Stomach smooth muscle (tissue), 2 donors: ENCODE data around the gene NUDT11.

Experiments used
- H3K27ac ChIP-seq: one replicate; pipeline ENCODE4 v1.7.0; 2013; ENCODE audit warnings: mild to moderate bottlenecking, low read length, inconsistent platforms
- H3K27me3 ChIP-seq, 2 donors: one replicate each; pipeline ENCODE4 v1.7.0; 2013; ENCODE audit warnings: low read length in 2 of 2; ENCODE audit not compliant: insufficient read depth in 2 of 2, control insufficient read depth in 1 of 2
- H3K36me3 ChIP-seq, 2 donors: one replicate each; pipeline ENCODE4 v1.7.0; 2013; ENCODE audit warnings: low read length in 2 of 2; ENCODE audit not compliant: control insufficient read depth in 2 of 2, insufficient read depth in 2 of 2
- H3K4me1 ChIP-seq: one replicate; pipeline ENCODE4 v1.7.0; 2013; ENCODE audit warnings: low read length; ENCODE audit not compliant: control insufficient read depth, insufficient read depth
- H3K4me3 ChIP-seq, 2 donors: one replicate each; pipeline ENCODE4 v1.7.0; 2013; ENCODE audit warnings: low read length in 2 of 2
- H3K9ac ChIP-seq, 2 donors: one replicate each; pipeline ENCODE4 v1.7.0; 2013; ENCODE audit warnings: low read length in 2 of 2, mild to moderate bottlenecking in 1 of 2
- H3K9me3 ChIP-seq, 2 donors: one replicate each; pipeline ENCODE4 v1.7.0; 2013; ENCODE audit warnings: low read length in 2 of 2; ENCODE audit not compliant: control insufficient read depth in 2 of 2
- donor health status: healthy.
- donor health status: Pancreatic carcinoma.

The NUDT11 gene

DNA sequence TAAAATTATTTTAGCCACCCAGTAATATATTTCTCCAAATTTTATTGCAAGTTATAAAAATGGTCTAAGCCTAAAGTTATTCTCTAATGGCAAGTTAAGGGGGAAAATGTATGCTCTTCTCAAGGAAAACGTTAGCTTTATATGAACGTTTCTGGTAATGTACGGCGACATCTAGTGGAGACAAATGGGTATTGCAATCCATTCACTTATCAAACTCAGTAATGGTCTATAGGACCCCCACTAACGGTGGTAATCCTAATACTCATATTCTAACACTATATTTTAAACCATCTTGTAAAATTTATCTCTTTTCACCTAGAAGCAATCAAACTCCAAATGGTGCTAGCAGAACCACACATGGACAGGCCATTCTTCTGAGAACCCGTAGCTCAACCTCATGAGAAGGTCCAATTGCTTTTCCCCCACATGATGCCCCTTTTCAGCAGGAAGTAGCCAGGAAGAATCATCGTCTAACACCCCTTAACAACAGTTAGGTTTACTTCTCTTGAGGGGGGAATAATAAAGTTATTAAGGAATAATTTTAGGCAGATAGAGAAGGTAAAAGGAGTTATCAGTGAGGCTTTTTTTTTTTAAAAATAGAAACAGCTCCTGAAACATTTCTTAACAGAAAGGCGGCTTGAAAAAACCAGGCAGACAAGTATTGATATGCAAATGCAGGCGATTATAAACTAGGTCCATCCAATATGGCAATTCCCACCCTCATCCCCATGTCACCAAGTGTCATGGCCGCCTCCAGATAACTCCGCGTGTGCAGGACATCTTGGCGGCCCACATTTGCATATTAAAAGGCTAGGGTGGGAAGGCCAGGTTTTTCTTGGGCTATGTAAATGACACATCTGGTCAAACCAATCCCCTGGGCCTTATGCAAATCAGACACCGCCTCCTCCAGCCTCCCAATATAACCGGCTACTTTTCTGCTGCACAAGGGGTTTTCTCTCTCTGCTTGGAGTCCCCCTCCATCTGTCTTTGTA, 35.0 kb downstream of the NUDT11 start:
- Histone ChIP-seq H3K9me3 (no peaks in the 10 kb centered on the region), H3K9ac (no peak overlapping the region), H3K36me3 (no peaks in the 10 kb centered on the region), H3K27ac (no peak overlapping the region), H3K27me3 (peaks cover 0 to 2% of the 10 kb centered on the region in 2 donors), H3K4me3 (no peak overlapping the region), H3K4me1 (no peaks in the 10 kb centered on the region)

DNA sequence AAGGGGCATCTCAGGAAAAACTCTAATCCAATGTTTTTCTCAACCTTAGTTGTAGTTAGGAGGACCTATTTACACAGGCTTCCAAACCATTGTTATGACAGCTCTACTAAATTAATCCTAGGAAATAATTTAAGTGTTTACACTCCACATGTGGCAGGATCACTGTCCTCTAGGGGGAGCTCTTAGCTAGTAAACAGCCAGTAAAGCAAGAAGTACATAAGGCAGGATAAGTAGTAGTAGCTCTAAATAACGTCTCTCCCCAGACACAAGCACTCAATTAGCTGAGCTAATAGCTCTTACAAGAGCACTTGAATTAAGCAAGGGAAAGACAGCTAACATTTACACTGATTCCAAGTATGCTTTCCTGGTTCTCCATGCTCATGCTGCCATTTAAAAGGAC, 37.3 kb downstream of the NUDT11 start:
- no peak overlapping the region for H3K4me3 ChIP-seq
- peaks cover 0 to 2% of the 10 kb centered on the region in 2 donors for H3K27me3 ChIP-seq
- H3K27ac ChIP-seq: no peak overlapping the region

DNA sequence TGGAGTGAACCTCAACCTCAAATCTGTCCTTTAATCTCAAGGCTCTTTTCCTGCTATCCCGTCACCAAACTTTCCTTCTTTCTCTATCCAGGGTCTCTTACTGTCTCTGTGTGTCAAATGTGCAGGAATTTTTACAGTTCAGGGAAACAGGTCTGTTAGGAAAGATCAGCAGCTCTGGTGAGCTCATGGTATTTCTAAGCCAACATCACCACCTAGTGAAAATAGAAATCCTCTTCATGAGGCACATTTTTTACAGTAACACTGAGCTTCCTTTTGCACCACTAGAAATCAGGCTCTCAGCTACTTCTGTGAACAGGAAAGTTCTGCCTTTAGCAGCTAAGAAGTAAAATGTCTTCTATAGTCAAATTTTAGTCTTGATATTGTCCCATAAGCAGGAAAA, 39.6 kb downstream of the NUDT11 start:
- Histone ChIP-seq H3K27me3 (peaks cover 0 to 2% of the 10 kb centered on the region in 2 donors), H3K9me3 (no peaks in the 10 kb centered on the region), H3K4me3 (no peak overlapping the region), H3K36me3 (no peaks in the 10 kb centered on the region), H3K27ac (no peak overlapping the region), H3K4me1 (no peaks in the 10 kb centered on the region), H3K9ac (no peak overlapping the region)

More for the DNA sequence above, 37.3 kb downstream of the NUDT11 start:
- Histone ChIP-seq H3K36me3 (no peaks in the 10 kb centered on the region), H3K9ac (no peak overlapping the region), H3K4me1 (no peaks in the 10 kb centered on the region), H3K9me3 (no peaks in the 10 kb centered on the region)

DNA sequence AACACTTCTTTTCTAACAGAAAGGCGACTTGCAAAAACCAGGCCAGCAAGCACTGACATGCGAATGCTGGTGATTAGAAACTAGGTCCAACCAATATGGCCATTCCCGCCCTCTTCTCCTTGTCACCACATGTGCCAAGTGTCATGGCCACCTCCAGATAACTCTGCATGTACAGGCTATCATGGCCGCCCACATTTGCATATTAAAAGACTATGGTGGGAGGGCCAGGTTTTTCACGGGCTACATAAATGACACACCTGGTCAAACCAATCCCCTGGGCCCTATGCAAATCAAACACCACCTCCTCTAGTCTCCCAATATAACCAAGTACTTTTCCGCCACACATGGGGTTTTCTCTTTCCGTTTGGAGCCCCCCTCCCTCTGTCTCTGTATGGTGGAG, 40.1 kb downstream of the NUDT11 start:
- no peaks in the 10 kb centered on the region for H3K36me3 ChIP-seq
- no peak overlapping the region for H3K4me3 ChIP-seq
- no peak overlapping the region for H3K27ac ChIP-seq
- H3K27me3 ChIP-seq: peaks cover 0 to 2% of the 10 kb centered on the region in 2 donors
- no peaks in the 10 kb centered on the region for H3K4me1 ChIP-seq
- H3K9me3 ChIP-seq: no peaks in the 10 kb centered on the region
- H3K9ac ChIP-seq: no peak overlapping the region

DNA sequence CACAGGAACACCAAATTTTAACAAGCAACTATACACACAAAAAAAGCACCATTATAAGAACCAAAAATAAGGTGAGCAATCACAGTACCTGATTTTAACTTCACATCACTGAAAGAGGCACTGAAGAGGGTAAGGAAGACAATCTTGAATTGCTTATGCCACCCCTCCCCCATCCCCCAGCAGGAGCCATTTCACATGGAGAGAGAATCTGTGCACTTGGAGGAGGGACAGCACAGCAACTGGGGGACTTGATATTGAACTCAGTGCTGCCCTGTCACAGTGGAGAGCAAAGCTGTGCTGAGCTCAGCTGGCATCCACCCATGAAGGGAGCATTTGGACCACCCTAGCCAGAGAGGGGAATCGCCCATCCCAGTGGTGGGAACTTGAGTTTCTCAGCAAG, 56.0 kb downstream of the NUDT11 start:
- H3K27me3 ChIP-seq: peaks cover 0 to 8% of the 10 kb centered on the region in 2 donors
- H3K4me1 ChIP-seq: no peaks in the 10 kb centered on the region
- H3K27ac ChIP-seq: no peak overlapping the region
- H3K9ac ChIP-seq: no peak overlapping the region
- H3K4me3 ChIP-seq: no peak overlapping the region
- no peaks in the 10 kb centered on the region for H3K36me3 ChIP-seq
- no peaks in the 10 kb centered on the region for H3K9me3 ChIP-seq
